ENCODE results near the gene PROX2. TPM values are rescaled to one million over a fixed set of nuclear protein-coding genes. Genes with fewer than 3 reads are reported as not detected.
A peak's percentile ranks its signal among the peaks of the same experiment; 100 is the strongest.

PROX2 gene
- total RNA-seq, 1 donor from 2014 or later = 0.08 TPM

- peaks cover 9% of the 10 kb centered on the region for H3K36me3 Mint-ChIP-seq (ENCODE audit: low read depth, unreplicated experiment)
- H3K27me3 Mint-ChIP-seq (ENCODE audit: unreplicated experiment) = peaks cover 6% of the 10 kb centered on the region
- no peaks in the 10 kb centered on the region for H3K9me3 Mint-ChIP-seq (ENCODE audit: unreplicated experiment)
- no peak overlapping the region for H3K4me3 Mint-ChIP-seq (ENCODE audit: unreplicated experiment)
- peaks cover 7% of the 10 kb centered on the region for H3K4me1 Mint-ChIP-seq (ENCODE audit: unreplicated experiment)
- no peak for TF ChIP-seq CTCF (IDR thresholded peaks at IDR 0.05; ENCODE audit: unreplicated experiment)
- H3K27ac Mint-ChIP-seq (ENCODE audit: unreplicated experiment) = no peak overlapping the region
- no peak for DNase-seq (ENCODE audit: low spot score)
These were observed 36.9 kb upstream of the PROX2 start for GRCh38 chr14:74912801-74913200.

- Mint-ChIP-seq H3K27me3 (ENCODE audit: unreplicated experiment) (peaks cover 6% of the 10 kb centered on the region), H3K4me3 (ENCODE audit: unreplicated experiment) (no peak overlapping the region), H3K4me1 (ENCODE audit: unreplicated experiment) (peaks cover 11% of the 10 kb centered on the region), H3K36me3 (ENCODE audit: low read depth, unreplicated experiment) (peaks cover 4% of the 10 kb centered on the region), H3K9me3 (ENCODE audit: unreplicated experiment) (no peaks in the 10 kb centered on the region), H3K27ac (ENCODE audit: unreplicated experiment) (no peak overlapping the region)
- no peak for DNase-seq (ENCODE audit: low spot score)
- no peak for TF ChIP-seq CTCF (IDR thresholded peaks at IDR 0.05; ENCODE audit: unreplicated experiment)
These were observed 36.2 kb upstream of the PROX2 start for GRCh38 chr14:74912111-74912510.

- H3K27me3 Mint-ChIP-seq (ENCODE audit: unreplicated experiment) = peaks cover 6% of the 10 kb centered on the region
- H3K9me3 Mint-ChIP-seq (ENCODE audit: unreplicated experiment) = no peaks in the 10 kb centered on the region
- DNase-seq (ENCODE audit: low spot score) = no peak
- peak overlapping the region; percentile 51 for H3K4me3 Mint-ChIP-seq (ENCODE audit: unreplicated experiment)
- TF ChIP-seq CTCF (IDR thresholded peaks at IDR 0.05; ENCODE audit: unreplicated experiment) = no peak
- peak overlapping the region; percentile 72 for H3K27ac Mint-ChIP-seq (ENCODE audit: unreplicated experiment)
- peaks cover 11% of the 10 kb centered on the region for H3K4me1 Mint-ChIP-seq (ENCODE audit: unreplicated experiment)
- H3K36me3 Mint-ChIP-seq (ENCODE audit: low read depth, unreplicated experiment) = peaks cover 4% of the 10 kb centered on the region
These were observed 35.8 kb upstream of the PROX2 start for GRCh38 chr14:74911704-74912103.

GRCh38 chr14:74911221-74911620 lies 35.3 kb upstream of the PROX2 start:
- Mint-ChIP-seq H3K27me3 (ENCODE audit: unreplicated experiment) (peaks cover 5% of the 10 kb centered on the region), H3K4me1 (ENCODE audit: unreplicated experiment) (peaks cover 11% of the 10 kb centered on the region), H3K36me3 (ENCODE audit: low read depth, unreplicated experiment) (peaks cover 4% of the 10 kb centered on the region), H3K4me3 (ENCODE audit: unreplicated experiment) (peak overlapping the region; percentile 51), H3K9me3 (ENCODE audit: unreplicated experiment) (no peaks in the 10 kb centered on the region), H3K27ac (ENCODE audit: unreplicated experiment) (peak overlapping the region; percentile 72)
- TF ChIP-seq CTCF (IDR thresholded peaks at IDR 0.05; ENCODE audit: unreplicated experiment) = no peak
- DNase-seq (ENCODE audit: low spot score) = no peak

- DNase-seq (ENCODE audit: low spot score) = no peak
- no peak for TF ChIP-seq CTCF (IDR thresholded peaks at IDR 0.05; ENCODE audit: unreplicated experiment)
- Mint-ChIP-seq H3K27ac (ENCODE audit: unreplicated experiment) (peak overlapping the region; percentile 70), H3K9me3 (ENCODE audit: unreplicated experiment) (no peaks in the 10 kb centered on the region), H3K27me3 (ENCODE audit: unreplicated experiment) (peaks cover 3% of the 10 kb centered on the region), H3K36me3 (ENCODE audit: low read depth, unreplicated experiment) (peaks cover 4% of the 10 kb centered on the region), H3K4me1 (ENCODE audit: unreplicated experiment) (peaks cover 11% of the 10 kb centered on the region), H3K4me3 (ENCODE audit: unreplicated experiment) (no peak overlapping the region)
These were observed 34.6 kb upstream of the PROX2 start for GRCh38 chr14:74910556-74910955.

Data from endothelial cell (in vitro differentiated cells).